HepG2 (cell line): ENCODE measurements around the gene UBR1. TPM values are rescaled to one million over a fixed set of nuclear protein-coding genes. Genes with fewer than 3 reads are reported as not detected.

Experiments
- ATAC-seq: fragments of 200-7000 bp; cut with Tn5 transposase; 3 replicates; pipeline ENCODE4 v1.9.1; 2020; ENCODE audit warnings: mild to moderate bottlenecking, moderate library complexity
- BruUV-seq: library from RNA; stranded (reverse); fragments of 400-500 nt; replicated peaks from 2 replicates; lab custom pipeline; 2021; lab: Mats Ljungman, UMichigan
- CTCF ChIA-PET: fragments of 300-600 bp; formaldehyde crosslinking; extraction: SDS; loops from one replicate; lab custom pipeline; 2021; ENCODE audit warnings: low total read pairs, inconsistent platforms, low intra/inter-chr PET ratio; lab: Yijun Ruan, JAX
- POLR2A ChIA-PET: fragments of 350-600 bp; sonication (Branson Sonifier 250); formaldehyde crosslinking; loops from one replicate; lab custom pipeline; 2020; ENCODE audit warnings: antibody characterized with exemption, inconsistent platforms; lab: Yijun Ruan, JAX
- DNase-seq: peaks from one replicate; pipeline ENCODE4 v3.0.0-alpha.2; 2015; ENCODE audit warnings: low spot score
- FAIRE-seq: peaks from 3 replicates; lab custom pipeline; 2011; peaks lifted over from hg19 to GRCh38; lab: Jason Lieb, UNC
- H2AFZ ChIP-seq: one replicate; pipeline ENCODE4 v1.6.1; 2011; ENCODE audit warnings: low read length, inconsistent platforms
- H3K27ac ChIP-seq: fragments of 300-600 bp; 3 replicates; pipeline ENCODE4 v1.8.0; 2011; ENCODE audit warnings: mixed run types, mild to moderate bottlenecking, mixed read lengths, low read length, inconsistent platforms; ENCODE audit not compliant: insufficient read depth; ENCODE audit errors: extremely low read length
- H3K27me3 ChIP-seq, 2 experiments: fragments of 200-600 bp in 1 of 2; 2 replicates in 1 of 2; 3 replicates in 1 of 2; pipeline versions ENCODE4 v1.6.0 to v1.8.0; 2011; ENCODE audit warnings: low read length in 2 of 2, mild to moderate bottlenecking in 2 of 2, moderate library complexity in 2 of 2, inconsistent platforms in 1 of 2; ENCODE audit not compliant: insufficient read depth in 2 of 2, control insufficient read depth in 1 of 2
- H3K36me3 ChIP-seq, 2 experiments: fragments of 200-600 bp in 1 of 2; replicated peaks in 1 of 2; 2 replicates in 1 of 2; 3 replicates in 1 of 2; pipeline versions ENCODE4 v1.5.1 to v1.8.0; 2011; ENCODE audit warnings: low read length in 2 of 2, inconsistent platforms in 1 of 2; ENCODE audit not compliant: insufficient read depth in 2 of 2, control insufficient read depth in 1 of 2
- H3K4me1 ChIP-seq: 2 replicates; pipeline ENCODE4 v1.5.1; 2012; ENCODE audit warnings: low read length, inconsistent platforms; ENCODE audit not compliant: insufficient read depth
- H3K4me2 ChIP-seq: 2 replicates; pipeline ENCODE4 v1.6.0; 2011; ENCODE audit warnings: low read depth, low read length, inconsistent platforms
- H3K4me3 ChIP-seq, 3 experiments: fragments of 200-600 bp in 1 of 3; sonication (generic), shearing (Covaris generic) in 1 of 3; replicated peaks in 1 of 3; 2 replicates each; pipeline ENCODE4 v1.5.1; 2011 to 2016; ENCODE audit warnings: low read length in 3 of 3, inconsistent platforms in 2 of 3, low read depth in 2 of 3, mild to moderate bottlenecking in 2 of 3, control low read depth in 1 of 3, mixed read lengths in 1 of 3; ENCODE audit not compliant: insufficient read depth in 1 of 3
- H3K79me2 ChIP-seq: one replicate; pipeline ENCODE4 v1.6.1; 2011; ENCODE audit warnings: low read length, inconsistent platforms; ENCODE audit not compliant: insufficient read depth
- H3K9ac ChIP-seq: 2 replicates; pipeline ENCODE4 v1.6.0; 2011; ENCODE audit warnings: mild to moderate bottlenecking, low read depth, low read length, inconsistent platforms; ENCODE audit not compliant: insufficient read depth
- H3K9me3 ChIP-seq: 2 replicates; pipeline ENCODE4 v1.5.1; 2012; ENCODE audit warnings: mild to moderate bottlenecking, low read length
- H4K20me1 ChIP-seq: 2 replicates; pipeline ENCODE4 v1.6.0; 2011; ENCODE audit warnings: inconsistent platforms, mild to moderate bottlenecking, low read length, moderate library complexity; ENCODE audit not compliant: insufficient read depth
- ARNT ChIP-seq: fragments of 450-650 bp; IDR thresholded peaks from 2 replicates; pipeline ENCODE4 v1.6.1; 2017
- CREM ChIP-seq, 2 experiments: sonication (generic) in 1 of 2; formaldehyde crosslinking in 1 of 2; IDR thresholded peaks; 2 replicates each; pipeline versions ENCODE4 v1.4.0 to v1.6.1; 2016 to 2020; ENCODE audit warnings: antibody characterized with exemption in 1 of 2, mild to moderate bottlenecking in 1 of 2, missing genetic modification reagents in 1 of 2
- ERF ChIP-seq: IDR thresholded peaks from 2 replicates; pipeline ENCODE4 v1.6.1; 2018; ENCODE audit warnings: missing biosample characterization, missing genetic modification reagents
- GATAD2A ChIP-seq: IDR thresholded peaks from 2 replicates; pipeline ENCODE4 v1.6.1; 2016
- GTF3A ChIP-seq: sonication (generic); formaldehyde crosslinking; conservative IDR thresholded peaks from 2 replicates; pipeline ENCODE4 v1.4.0; 2020; ENCODE audit warnings: mild to moderate bottlenecking, missing genetic modification reagents
- MAFG ChIP-seq: sonication (generic); formaldehyde crosslinking; IDR thresholded peaks from 2 replicates; pipeline ENCODE4 v1.5.1; 2020; ENCODE audit warnings: mild to moderate bottlenecking, missing genetic modification reagents
- MEF2D ChIP-seq: sonication (generic); formaldehyde crosslinking; IDR thresholded peaks from 2 replicates; pipeline ENCODE4 v1.5.1; 2020; ENCODE audit warnings: mild to moderate bottlenecking, missing genetic modification reagents
- RBAK ChIP-seq: sonication (generic); formaldehyde crosslinking; IDR thresholded peaks from 2 replicates; pipeline ENCODE4 v1.5.1; 2020; ENCODE audit warnings: mild to moderate bottlenecking, missing genetic modification reagents
- RXRA ChIP-seq: sonication (generic); formaldehyde crosslinking; IDR thresholded peaks from 2 replicates; pipeline ENCODE4 v1.5.1; 2020; ENCODE audit warnings: missing genetic modification reagents
- RXRB ChIP-seq: IDR thresholded peaks from 2 replicates; pipeline ENCODE4 v1.6.1; 2016; ENCODE audit warnings: borderline replicate concordance, missing genetic modification reagents, missing compliant biosample characterization
- SCMH1 ChIP-seq: sonication (generic); formaldehyde crosslinking; IDR thresholded peaks from 2 replicates; pipeline ENCODE4 v1.9.0; 2021; ENCODE audit warnings: missing genetic modification reagents, mild to moderate bottlenecking, borderline replicate concordance
- ZMYM4 ChIP-seq: sonication (generic); formaldehyde crosslinking; IDR thresholded peaks from 2 replicates; pipeline ENCODE4 v1.8.1; 2023; ENCODE audit warnings: mild to moderate bottlenecking, missing genetic modification reagents
- ZNF138 ChIP-seq: sonication (generic); formaldehyde crosslinking; IDR thresholded peaks from 2 replicates; pipeline ENCODE4 v1.5.0; 2020; ENCODE audit warnings: mild to moderate bottlenecking, low read depth, missing genetic modification reagents
- ZNF552 ChIP-seq: sonication (generic); formaldehyde crosslinking; IDR thresholded peaks from 2 replicates; pipeline ENCODE4 v1.9.0; 2022; ENCODE audit warnings: missing genetic modification reagents, mild to moderate bottlenecking, borderline replicate concordance
- ZNF598 ChIP-seq: sonication (generic); formaldehyde crosslinking; IDR thresholded peaks from 2 replicates; pipeline ENCODE4 v1.5.1; 2020; ENCODE audit warnings: mild to moderate bottlenecking, missing genetic modification reagents, borderline replicate concordance
- ZNF772 ChIP-seq: sonication (generic); formaldehyde crosslinking; IDR thresholded peaks from 2 replicates; pipeline ENCODE4 v1.5.0; 2020; ENCODE audit warnings: mild to moderate bottlenecking, missing genetic modification reagents
- ZNF839 ChIP-seq: sonication (generic); formaldehyde crosslinking; IDR thresholded peaks from 2 replicates; pipeline ENCODE4 v1.4.0; 2020; ENCODE audit warnings: missing genetic modification reagents, mild to moderate bottlenecking, borderline replicate concordance
- WGBS: methylation state at CpG from one replicate; pipeline ENCODE4 v1.1.6; 2017; ENCODE audit warnings: low lambda C conversion rate; 5-methylcytosine and 5-hydroxymethylcytosine counted together
- in situ Hi-C: cut with HindIII; loops from 2 replicates; pipeline ENCODE4 v1.10.0; 2017; ENCODE audit warnings: low pct_unique_long_range_greater_than_20kb; ENCODE audit not compliant: extremely low pct_ligation_motif_present
- intact Hi-C: fragments of 100-400 bp; cut with micrococcal nuclease; formaldehyde crosslinking; loops from one replicate; pipeline ENCODE4 v1.10.0; 2022; ENCODE audit not compliant: unreplicated experiment
- polyA plus RNA-seq, 8 experiments: library from polyadenylated mRNA; depleted of rRNA in 3 of 8; stranded (reverse) in 7 of 8; unstranded in 1 of 8; fragments of >200 nt; fragmentation: Illumina TruSeq in 4 of 8; extraction: Trizol in 4 of 8; gene quantifications; 2 replicates each; pipeline versions ENCODE4 v1.2.1 to v1.2.3, GENCODE V29; 2011 to 2016; ENCODE audit warnings: low read depth in 4 of 8, missing spikeins in 1 of 8, mixed read lengths in 1 of 8; ENCODE audit not compliant: insufficient read depth in 1 of 8
- total RNA-seq, 5 experiments: library from RNA; depleted of rRNA; stranded (reverse); fragments of >200 nt; fragmentation: Illumina TruSeq; extraction: Trizol; gene quantifications; 2 replicates each; pipeline ENCODE4 v1.2.3, GENCODE V29; 2016; ENCODE audit warnings: low read depth in 1 of 5
- TF ChIP-seq, protein P1 (sequence below): sonication (generic); formaldehyde crosslinking; IDR thresholded peaks from 2 replicates; pipeline ENCODE4 v1.5.0; 2020; ENCODE audit warnings: missing genetic modification reagents
- TF ChIP-seq, protein P2 (sequence below): sonication (generic); formaldehyde crosslinking; IDR thresholded peaks from 2 replicates; pipeline ENCODE4 v1.4.0; 2020; ENCODE audit warnings: missing genetic modification reagents
- TF ChIP-seq, protein P3 (sequence below): sonication (generic); formaldehyde crosslinking; IDR thresholded peaks from 2 replicates; pipeline ENCODE4 v1.4.0; 2020; ENCODE audit warnings: missing genetic modification reagents, borderline replicate concordance

The UBR1 gene
- total and polyA plus RNA-seq, 2 of the 13 experiments (the other 11 are each of a cell fraction or from before 2014, with no cell fraction given) = 6.4 to 18.0 TPM

DNA sequence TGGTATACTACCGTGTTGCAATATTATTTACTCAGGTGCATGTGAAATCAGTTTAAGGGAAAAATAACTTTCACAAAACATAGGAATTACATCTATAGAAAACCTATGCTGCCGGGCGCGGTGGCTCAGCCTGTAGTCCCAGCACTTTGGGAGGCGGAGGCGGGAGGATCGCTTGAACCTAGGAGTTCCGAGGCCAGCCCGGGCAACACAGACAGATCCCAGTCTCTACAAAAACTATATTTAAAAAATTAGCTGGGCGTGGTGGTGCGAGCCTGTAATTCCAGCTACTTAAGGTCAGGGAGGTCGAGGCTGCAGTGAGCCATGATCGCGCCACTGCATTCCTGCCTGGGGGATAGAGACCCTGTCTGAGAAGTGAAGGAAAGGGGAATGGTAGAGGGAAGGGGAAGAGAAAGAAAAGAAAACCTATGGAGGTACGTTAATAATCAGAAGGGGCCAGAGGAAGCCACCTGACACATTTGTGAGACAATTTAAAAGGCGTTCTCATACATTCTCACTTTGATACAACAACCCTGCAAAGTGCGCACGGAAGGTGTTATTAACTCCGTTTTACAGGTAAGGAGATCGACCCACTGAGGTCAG, 27.1 kb upstream of the UBR1 start:
- no peaks in the 10 kb centered on the region; a peak in 1 of 5 replicates for H3K27me3 ChIP-seq
- POLR2A ChIA-PET = interaction anchor here (0.6 to 1.9 kb wide), 3 partner anchors 11 to 41 kb away, joined by 3 to 6 read pairs (median 6); partner anchors contain the start of gene UBR1
- ATAC-seq = peak; percentile 8
- TF ChIP-seq, protein P1, sequence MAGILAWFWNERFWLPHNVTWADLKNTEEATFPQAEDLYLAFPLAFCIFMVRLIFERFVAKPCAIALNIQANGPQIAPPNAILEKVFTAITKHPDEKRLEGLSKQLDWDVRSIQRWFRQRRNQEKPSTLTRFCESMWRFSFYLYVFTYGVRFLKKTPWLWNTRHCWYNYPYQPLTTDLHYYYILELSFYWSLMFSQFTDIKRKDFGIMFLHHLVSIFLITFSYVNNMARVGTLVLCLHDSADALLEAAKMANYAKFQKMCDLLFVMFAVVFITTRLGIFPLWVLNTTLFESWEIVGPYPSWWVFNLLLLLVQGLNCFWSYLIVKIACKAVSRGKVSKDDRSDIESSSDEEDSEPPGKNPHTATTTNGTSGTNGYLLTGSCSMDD (CRISPR knock-in tag) = no peak
- TF ChIP-seq CREM (IDR thresholded peaks at IDR 0.05) = no peak
- no peak for TF ChIP-seq CREM (CRISPR knock-in tag; IDR thresholded peaks at IDR 0.05)
- no peak for TF ChIP-seq ARNT
- no peak for TF ChIP-seq ZNF598 (CRISPR knock-in tag)
- no peak for TF ChIP-seq GATAD2A (CRISPR knock-in tag)
- TF ChIP-seq ZMYM4 (CRISPR knock-in tag) = no peak
- no peak for TF ChIP-seq GTF3A (CRISPR knock-in tag)
- no peak for TF ChIP-seq ERF
- TF ChIP-seq SCMH1 (CRISPR knock-in tag) = no peak
- TF ChIP-seq ZNF839 (CRISPR knock-in tag) = no peak
- TF ChIP-seq MAFG = no peak
- no peak for TF ChIP-seq ZNF552 (CRISPR knock-in tag)
- TF ChIP-seq, protein P2, sequence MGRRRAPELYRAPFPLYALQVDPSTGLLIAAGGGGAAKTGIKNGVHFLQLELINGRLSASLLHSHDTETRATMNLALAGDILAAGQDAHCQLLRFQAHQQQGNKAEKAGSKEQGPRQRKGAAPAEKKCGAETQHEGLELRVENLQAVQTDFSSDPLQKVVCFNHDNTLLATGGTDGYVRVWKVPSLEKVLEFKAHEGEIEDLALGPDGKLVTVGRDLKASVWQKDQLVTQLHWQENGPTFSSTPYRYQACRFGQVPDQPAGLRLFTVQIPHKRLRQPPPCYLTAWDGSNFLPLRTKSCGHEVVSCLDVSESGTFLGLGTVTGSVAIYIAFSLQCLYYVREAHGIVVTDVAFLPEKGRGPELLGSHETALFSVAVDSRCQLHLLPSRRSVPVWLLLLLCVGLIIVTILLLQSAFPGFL = no peak
- TF ChIP-seq, protein P3, sequence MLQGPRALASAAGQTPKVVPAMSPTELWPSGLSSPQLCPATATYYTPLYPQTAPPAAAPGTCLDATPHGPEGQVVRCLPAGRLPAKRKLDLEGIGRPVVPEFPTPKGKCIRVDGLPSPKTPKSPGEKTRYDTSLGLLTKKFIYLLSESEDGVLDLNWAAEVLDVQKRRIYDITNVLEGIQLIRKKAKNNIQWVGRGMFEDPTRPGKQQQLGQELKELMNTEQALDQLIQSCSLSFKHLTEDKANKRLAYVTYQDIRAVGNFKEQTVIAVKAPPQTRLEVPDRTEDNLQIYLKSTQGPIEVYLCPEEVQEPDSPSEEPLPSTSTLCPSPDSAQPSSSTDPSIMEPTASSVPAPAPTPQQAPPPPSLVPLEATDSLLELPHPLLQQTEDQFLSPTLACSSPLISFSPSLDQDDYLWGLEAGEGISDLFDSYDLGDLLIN (CRISPR knock-in tag) = no peak
- no peak for TF ChIP-seq ZNF138 (CRISPR knock-in tag)
- no peak for TF ChIP-seq RXRB (CRISPR knock-in tag)
- TF ChIP-seq RXRA (CRISPR knock-in tag) = no peak
- 0 out of 2 replicates have a peak, but pooled peaks have one; percentile 23 for TF ChIP-seq RBAK (CRISPR knock-in tag)
- TF ChIP-seq ZNF772 (CRISPR knock-in tag) = no peak
- no peak for TF ChIP-seq MEF2D

More for the DNA sequence above, 27.1 kb upstream of the UBR1 start:
- Histone ChIP-seq H2AFZ (no peak overlapping the region), H3K4me2 (peak overlapping the region; percentile 89), H3K4me3 (peak overlapping the region; percentile 66 to 92 (median 84)), H3K27ac (peak overlapping the region; percentile 72), H3K79me2 (peaks cover 16% of the 10 kb centered on the region), H4K20me1 (no peaks in the 10 kb centered on the region), H3K4me1 (peaks cover 43% of the 10 kb centered on the region), H3K36me3 (peaks cover 2 to 13% of the 10 kb centered on the region in 2 experiments; a peak in 3 of 5 replicates), H3K9me3 (peaks cover 5% of the 10 kb centered on the region; the same call in 1 of the 2 replicates), H3K9ac (peak overlapping the region; percentile 80)
- intact Hi-C loops = no loop called here
- DNase-seq (no peak), FAIRE-seq (peak; percentile 26)
- CTCF ChIA-PET = no interaction called here
- in situ Hi-C loops = no loop called here
- BruUV-seq = no TSS peak
- WGBS = 2% methylated on average over 20 of the region's 20 CpGs
